H1 (cell line): ENCODE results near the gene GRID1. TPM values are rescaled to one million over a fixed set of nuclear protein-coding genes. Genes with fewer than 3 reads are reported as not detected.

Experiments used
- ASH2L ChIP-seq: fragments of 200-600, 300-600 bp; sonication (generic); IDR thresholded peaks from one replicate; pipeline ENCODE4 v1.7.1; 2017; ENCODE audit warnings: low read length
- SUZ12 ChIP-seq: fragments of 200-600 bp; sonication (generic); IDR thresholded peaks from 2 replicates; pipeline ENCODE4 v1.6.1; 2012; ENCODE audit warnings: mild to moderate bottlenecking, inconsistent platforms, low read length, moderate library complexity, mixed read lengths
- TCF12 ChIP-seq: IDR thresholded peaks from 2 replicates; pipeline ENCODE4 v1.6.1; 2011; ENCODE audit warnings: low read depth, mild to moderate bottlenecking, low read length
- TEAD4 ChIP-seq: IDR thresholded peaks from 2 replicates; pipeline ENCODE4 v1.6.1; 2012; ENCODE audit warnings: low read depth, low read length, inconsistent platforms, mixed read lengths
- polyA plus RNA-seq, 7 experiments: library from polyadenylated mRNA; depleted of rRNA in 3 of 7; stranded (reverse) in 5 of 7; unstranded in 2 of 7; fragments of >200 nt in 5 of 7; fragments of 200-250 nt in 2 of 7; gene quantifications; 1 replicate in 5 of 7; 2 replicates in 1 of 7; 4 replicates in 1 of 7; pipeline versions ENCODE4 v1.2.1 to v1.2.3, GENCODE V29; 2011 to 2013; ENCODE audit warnings: missing spikeins in 2 of 7, mixed read lengths in 2 of 7
- total RNA-seq: library from RNA; stranded (reverse); fragmentation: NEBNext Ultra II Directional; extraction: Animal tissue kit (Norgen Biotek cat#: 25700); gene quantifications from 2 replicates; pipeline ENCODE4 v1.2.1, GENCODE V29; 2021

The GRID1 gene
- total and polyA plus RNA-seq, 2 of the 8 experiments (the other 6 are each of a cell fraction or from before 2014, with no cell fraction given) = 0.22 to 0.30 TPM

- TF ChIP-seq SUZ12 (no peak), TCF12 (no peak), TEAD4 (no peak), ASH2L (peak; percentile 35)
Measured at GRCh38 chr10:86402283-86402941, 35.8 kb upstream of the GRID1 start (continued).
